Ammon's horn (tissue), 1 donor: ENCODE results near the gene ATP9A.
"Not testable (repeated sequence)": the region's sequence is repeated elsewhere in the genome, so short reads cannot be mapped to it uniquely, and the experiment has no call there.

ENCODE experiments used
- DNase-seq: peaks from one replicate; pipeline ENCODE4 v3.0.0-alpha.2; 2016; ENCODE audit warnings: low spot score

ATP9A gene

DNA sequence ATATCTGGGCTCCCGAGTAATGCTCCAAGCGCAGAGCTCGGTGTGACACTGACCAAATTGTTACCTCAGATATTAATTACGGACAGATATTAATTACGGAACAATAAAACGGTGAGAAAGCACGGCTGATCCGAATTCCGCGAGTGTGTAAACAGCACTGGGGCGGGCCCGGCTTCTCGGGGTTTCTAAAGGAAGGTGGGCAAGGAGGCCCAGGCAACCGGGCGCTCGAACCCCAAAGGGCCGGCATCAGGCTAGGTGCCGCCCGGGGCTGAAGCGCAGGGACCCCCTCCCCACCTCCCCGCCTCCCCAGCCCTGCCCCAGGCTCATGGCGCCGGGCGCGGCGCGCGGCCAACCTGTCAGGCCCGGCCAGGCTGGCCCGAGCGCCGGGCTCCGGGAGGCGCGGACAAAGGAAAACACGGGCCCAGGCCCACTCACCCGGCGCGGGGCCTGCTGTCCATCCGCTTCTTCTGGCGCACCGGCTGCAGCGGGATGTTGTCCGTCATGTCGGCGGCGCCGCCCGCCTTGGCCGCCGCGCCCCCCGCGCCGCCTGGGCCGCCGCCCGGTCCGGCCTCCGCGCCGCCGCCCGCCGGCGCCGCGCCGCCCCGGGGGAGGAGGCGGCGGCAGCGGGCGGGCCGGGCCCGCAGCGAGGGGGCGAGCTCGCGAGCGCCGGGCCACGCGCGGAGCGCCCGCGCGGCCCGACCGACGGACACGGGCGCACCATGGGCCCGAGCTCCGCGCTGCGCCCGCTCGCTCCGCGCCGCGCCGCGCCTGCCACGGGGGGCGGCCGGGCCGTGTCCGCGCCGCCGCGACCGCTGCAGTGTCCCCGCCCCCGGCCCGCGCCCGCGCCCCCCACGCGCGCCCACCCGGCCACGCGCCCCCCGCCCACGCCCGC lies at the start of gene ATP9A:
Gene ATP9A (minus strand): TSS at position 524 of the 892 bp plus-strand sequence. CDS start 21 bp downstream, at position 503.
- peak; percentile 28 for DNase-seq

GRCh38 chr20:51816856-51817255 lies 48.7 kb upstream of the ATP9A start:
- DNase-seq: not testable (repeated sequence)

- DNase-seq: no peak
These were observed 47.3 kb upstream of the ATP9A start for GRCh38 chr20:51815383-51816076.

GRCh38 chr20:51812861-51813260 lies 44.7 kb upstream of the ATP9A start:
- DNase-seq: no peak

- no peak for DNase-seq
These were observed 43.4 kb upstream of the ATP9A start for GRCh38 chr20:51811514-51812128.

DNA sequence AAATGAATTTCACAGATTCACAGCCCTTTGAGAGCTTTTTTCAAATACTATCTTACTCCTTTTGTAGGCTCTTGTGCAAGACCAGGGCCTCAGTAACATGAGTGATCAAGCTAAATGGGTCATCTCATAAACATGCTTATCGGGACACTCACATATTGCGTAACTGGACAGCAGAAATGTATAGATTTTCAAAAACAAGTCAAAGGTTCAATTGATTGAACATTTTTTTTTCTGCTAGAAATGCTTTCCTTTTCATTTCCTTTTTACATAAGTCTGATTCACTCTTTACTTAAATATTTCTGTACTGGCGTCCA lies 42.8 kb upstream of the ATP9A start:
- no peak for DNase-seq

DNA sequence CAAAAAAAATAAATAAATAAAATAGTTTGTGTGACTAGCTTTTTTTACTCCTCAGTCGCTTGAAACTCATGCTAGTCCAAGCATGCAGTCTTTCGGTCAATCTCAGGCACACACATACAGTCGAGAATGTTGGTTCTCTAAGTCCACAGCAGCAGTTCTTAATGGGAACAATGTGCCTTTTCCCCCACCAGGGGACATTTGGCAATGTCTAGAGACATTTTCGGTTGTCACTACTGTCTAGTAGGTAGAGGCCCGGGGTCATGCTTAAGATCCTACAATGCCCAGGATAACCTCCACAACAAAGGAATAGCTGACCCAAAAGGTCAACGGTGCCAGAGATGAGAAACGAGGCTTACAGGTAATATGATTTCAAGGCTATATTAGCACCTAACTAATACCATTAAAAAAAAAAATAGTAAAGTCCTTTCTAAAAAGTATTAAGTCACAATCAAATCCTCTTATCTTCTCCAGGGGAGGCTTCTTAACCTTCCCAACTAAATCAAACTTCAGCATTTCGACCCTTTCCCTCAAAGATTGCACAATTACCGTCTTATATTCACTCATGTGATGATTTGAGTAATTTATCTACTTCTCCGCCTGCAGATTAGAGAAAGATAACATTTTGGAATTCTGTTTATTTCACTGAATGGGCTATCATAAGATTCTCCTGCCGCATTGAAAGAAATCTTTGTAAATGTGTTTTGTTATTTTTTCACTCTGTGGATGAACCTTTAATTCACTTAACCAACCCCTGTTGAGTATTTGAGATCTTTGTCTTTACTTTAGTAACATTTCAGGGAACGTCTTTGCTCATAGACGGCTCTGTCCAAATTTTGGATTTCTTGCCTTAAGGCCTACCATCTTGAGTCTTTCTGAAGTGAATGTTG lies 42.2 kb upstream of the ATP9A start:
- DNase-seq: no peak

DNA sequence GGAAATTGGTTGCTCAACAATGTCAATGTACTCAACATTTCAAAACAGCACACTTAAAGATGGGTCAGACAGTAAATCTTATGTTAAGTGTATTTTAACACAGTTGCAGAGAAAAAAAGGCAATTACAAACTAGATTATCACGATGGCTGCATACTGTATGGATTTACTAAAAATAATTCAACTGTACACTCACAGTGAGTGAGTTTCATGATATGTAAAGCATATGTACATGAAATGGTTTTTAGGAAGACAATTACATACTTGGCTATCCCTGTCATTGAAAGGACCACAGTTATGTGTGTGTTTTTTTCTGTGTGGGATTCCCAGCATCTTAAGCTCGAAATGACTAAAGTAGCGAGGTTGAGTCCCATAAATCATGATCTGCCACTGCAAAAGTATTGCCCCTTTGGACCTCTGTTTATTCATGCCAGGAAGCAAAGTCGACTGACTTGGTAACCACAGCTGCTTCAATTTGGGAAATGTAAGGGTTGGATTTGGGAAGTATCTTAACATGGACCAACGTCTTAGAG lies 39.6 kb upstream of the ATP9A start:
- no peak for DNase-seq

GRCh38 chr20:51804754-51805153 lies 36.6 kb upstream of the ATP9A start:
- DNase-seq: no peak

- no peak for DNase-seq
These were observed 35.1 kb upstream of the ATP9A start for GRCh38 chr20:51803148-51803854.

- DNase-seq: no peak
These were observed 34.1 kb upstream of the ATP9A start, which contains the start of gene SALL4 for GRCh38 chr20:51802170-51802751. SALL4 (minus strand) TSS chr20:51802521; CDS start chr20:51802408, 113 bp downstream.

DNA sequence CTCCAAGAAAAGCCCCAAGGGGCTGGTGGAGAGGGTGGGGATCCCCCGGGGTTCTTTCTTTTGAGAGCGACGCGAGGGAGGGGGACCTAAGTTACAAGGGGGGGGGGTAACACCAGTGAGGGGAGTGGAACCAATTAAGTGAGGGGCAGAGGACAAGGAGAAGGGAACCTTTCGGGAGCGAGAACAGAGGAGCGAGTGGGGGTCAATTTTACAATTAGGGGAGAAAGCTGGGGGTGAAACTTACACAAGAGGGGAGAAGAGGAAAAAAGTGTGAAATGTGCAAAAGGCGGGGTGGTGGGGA lies 33.6 kb upstream of the ATP9A start:
- no peak for DNase-seq

DNA sequence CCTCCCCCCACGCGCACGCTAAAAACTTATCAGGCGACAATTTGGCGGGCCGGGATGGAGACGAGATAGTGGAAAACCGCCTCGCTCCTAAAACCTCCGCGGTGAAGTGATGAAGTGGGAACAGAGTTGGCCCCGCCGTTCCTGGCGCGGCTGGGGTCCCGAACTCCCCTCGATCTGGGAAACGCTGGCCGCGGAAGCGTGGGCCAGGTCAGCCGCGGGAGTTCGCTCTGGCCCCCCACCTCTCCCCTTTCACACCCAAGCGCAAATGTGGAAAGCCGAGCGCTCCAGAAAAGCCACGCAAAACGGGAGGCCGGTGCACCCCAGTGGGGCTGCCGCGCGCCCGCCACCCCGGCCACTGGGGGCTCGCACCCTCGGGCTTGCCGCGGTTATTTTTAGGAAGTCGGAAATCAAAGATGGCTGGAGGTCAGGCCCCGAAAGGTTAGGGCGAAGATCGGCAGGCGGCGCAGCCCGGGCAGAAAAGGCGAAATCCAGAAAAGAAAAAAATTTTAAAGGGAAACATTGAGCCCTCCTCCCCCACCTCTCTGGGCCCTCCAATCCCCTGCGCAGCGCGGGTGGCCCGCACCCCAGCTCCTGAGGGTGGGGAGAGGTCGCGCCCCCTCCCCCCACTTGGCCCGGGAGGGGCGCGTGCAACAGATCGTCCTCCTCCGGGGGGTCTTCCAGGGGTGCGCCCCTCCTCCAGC lies 33.1 kb upstream of the ATP9A start:
- no peak for DNase-seq

- no peak for DNase-seq
These were observed 32.6 kb upstream of the ATP9A start for GRCh38 chr20:51800872-51801121.

DNA sequence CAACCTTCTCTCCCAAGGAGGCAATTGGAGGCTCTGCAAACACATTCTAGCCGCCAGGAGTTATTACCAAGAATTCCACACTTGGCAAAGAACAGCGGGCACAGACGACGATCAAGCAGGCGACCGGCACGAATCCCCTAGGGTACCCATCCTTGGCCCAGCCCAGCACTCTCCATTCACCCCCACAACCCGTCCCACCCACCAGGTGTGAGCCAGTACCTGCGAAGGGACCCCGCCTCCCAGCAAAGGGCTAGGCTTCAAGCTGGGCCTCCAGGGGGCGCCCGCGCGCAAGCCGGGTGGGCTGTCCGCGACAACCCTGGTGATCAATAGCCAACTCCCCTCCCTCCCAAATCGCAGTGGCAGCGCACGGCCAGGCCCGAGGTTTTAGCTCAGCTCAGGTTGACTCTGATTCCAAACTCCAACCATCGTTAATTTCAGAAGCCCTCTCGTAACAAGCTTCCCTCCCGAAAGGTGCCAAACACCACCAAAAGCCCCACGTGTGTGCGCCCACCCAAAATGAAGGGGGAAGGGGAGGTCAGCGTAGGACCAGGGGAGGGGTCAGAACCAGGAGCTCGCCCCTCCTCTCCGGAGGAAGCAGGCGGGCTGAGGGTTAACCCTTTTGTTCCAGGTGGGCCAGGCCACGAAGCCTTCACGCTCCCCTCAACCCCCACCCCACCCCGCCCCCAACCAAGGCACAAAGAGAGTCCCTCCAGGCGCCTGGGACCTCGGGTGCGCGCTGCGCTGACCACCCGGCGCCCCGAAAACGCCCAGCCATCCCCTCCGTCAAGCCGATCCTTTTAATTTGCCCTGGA lies 32.1 kb upstream of the ATP9A start:
- DNase-seq: peak; percentile 36

GRCh38 chr20:51799401-51799860 lies 31.2 kb upstream of the ATP9A start:
- peak; percentile 20 for DNase-seq

DNA sequence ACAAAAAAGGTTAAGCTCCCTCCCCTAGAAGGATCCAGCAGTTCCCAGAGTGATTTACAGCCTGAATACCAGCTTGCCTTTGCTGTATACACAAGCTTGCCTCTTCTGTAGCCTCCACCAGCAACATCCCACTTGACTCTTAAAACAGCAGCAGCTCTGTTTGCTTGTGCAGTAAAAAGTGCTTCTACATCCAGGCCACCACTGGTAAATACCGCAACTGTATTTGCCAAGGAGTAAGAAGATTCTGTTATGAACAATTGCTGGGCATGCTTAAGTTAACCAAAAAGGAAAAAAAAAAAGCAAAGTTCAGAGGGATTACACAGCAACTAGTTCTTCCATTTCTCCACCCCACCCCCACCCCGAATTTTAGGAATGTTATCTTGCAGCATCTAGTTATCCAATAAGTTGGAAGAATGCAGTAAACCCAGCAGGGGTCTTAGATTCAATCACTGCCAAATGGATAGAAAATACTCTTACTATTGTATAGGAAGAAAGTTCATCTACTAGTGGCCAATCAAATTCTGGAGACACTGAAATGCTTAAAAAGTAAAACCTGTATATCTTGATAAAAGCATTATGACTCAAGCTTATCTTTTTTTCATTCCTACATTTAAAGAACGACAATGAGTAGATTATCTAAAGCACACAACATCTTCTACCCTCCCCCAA lies 29.3 kb upstream of the ATP9A start:
- no peak for DNase-seq

DNA sequence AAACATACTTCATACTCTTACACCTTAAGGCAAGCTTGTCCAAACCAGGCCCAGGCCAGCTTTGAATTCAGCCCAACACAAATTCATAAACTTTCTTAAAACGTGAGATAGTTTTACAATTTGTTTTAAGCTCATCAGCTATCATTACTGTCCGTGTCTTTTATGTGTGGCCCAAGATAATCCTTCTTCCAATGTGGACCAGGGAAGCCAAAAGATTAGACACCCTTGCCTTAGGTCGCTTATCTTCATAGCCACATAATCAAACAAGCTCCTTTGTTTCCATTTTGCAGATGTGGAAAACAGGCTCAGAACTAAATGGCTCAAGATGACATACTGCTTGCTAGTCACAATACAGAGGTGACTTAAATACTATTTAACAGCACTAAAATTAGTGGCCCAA lies 28.1 kb upstream of the ATP9A start:
- no peak for DNase-seq

- no peak for DNase-seq
These were observed 24.8 kb upstream of the ATP9A start for GRCh38 chr20:51792960-51793359.
